GM21717 (cell line): ENCODE measurements around the gene RHBDD3.

ENCODE experiments used
- ATAC-seq: cut with Tn5 transposase; IDR thresholded peaks from one replicate; pipeline ENCODE4 v1.9.1; 2021; ENCODE audit warnings: mild to moderate bottlenecking, moderate library complexity; ENCODE audit not compliant: unreplicated experiment

RHBDD3 gene

DNA sequence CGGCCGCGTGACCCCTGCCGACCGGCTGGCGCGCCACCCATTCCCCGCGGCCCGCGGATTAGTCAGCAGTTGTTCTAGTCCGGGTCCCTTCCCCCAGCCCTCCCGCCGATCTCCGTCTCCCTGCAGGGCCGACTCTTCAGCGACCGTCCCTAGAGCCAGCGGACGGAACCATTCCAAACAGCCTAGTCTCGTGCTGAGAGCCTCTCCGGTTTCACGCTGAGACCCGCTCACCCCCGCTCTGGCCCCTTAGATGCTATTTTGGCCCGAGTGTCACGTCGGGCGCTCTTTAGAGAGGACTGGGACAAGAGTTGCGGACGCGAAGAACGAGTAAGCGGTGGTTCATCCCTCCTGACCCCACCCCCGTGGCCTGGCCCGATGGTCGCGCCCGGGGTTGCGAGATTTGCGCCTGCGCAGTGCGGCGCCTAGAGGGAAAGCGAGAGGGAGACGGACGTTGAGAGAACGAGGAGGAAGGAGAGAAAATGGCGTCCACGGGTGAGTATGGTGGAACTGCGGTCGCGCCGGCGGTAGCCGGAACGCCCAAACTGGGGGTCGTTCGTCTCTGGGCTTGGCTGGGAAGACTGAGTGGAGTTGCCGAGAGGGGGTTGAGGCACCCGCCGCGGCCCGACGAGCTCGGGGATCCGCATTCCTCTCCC, at the start of gene RHBDD3, which contains the start of gene EWSR1:
RHBDD3 (minus strand) TSS at position 124 of the 653 bp plus-strand sequence. CDS start 2,355 bp downstream, outside the sequence.
EWSR1 (plus strand) TSS at position 411 of the 653 bp plus-strand sequence; CDS start at position 480, 69 bp downstream.
- peak; percentile 68 for ATAC-seq

DNA sequence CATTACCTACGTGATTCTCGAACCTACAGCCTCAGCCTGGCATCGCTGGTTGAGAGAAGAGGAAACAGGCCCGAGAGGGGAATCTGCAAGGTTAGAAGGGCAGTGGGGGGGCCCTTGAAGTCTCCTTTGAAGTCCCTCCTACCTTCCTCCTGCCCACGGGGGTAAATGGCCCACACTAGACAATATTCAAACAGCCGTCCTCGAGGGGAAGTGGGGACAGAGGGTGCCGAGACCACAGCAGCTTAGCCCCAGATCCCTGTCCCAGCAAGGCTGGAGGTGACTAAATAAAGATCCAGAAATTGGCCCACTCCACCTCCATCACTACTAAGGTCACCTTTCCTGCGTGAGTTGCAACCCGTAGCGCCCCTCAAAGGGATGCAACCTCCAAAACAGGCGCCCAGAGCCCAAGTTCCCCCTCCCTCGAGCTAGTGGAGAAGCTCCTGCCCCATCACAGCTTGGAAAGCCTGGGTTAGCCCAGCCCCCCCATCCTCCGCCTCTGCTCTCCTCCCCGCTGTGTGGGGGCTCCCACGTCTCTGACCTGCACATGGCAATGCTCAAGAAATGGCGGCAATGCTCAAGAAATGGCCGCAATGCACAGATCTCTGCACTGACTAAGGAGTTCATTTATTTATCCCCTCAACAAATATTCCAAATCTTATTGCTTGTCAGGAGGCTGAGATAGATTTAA, 48.5 kb upstream of the RHBDD3 start:
- ATAC-seq: no peak

DNA sequence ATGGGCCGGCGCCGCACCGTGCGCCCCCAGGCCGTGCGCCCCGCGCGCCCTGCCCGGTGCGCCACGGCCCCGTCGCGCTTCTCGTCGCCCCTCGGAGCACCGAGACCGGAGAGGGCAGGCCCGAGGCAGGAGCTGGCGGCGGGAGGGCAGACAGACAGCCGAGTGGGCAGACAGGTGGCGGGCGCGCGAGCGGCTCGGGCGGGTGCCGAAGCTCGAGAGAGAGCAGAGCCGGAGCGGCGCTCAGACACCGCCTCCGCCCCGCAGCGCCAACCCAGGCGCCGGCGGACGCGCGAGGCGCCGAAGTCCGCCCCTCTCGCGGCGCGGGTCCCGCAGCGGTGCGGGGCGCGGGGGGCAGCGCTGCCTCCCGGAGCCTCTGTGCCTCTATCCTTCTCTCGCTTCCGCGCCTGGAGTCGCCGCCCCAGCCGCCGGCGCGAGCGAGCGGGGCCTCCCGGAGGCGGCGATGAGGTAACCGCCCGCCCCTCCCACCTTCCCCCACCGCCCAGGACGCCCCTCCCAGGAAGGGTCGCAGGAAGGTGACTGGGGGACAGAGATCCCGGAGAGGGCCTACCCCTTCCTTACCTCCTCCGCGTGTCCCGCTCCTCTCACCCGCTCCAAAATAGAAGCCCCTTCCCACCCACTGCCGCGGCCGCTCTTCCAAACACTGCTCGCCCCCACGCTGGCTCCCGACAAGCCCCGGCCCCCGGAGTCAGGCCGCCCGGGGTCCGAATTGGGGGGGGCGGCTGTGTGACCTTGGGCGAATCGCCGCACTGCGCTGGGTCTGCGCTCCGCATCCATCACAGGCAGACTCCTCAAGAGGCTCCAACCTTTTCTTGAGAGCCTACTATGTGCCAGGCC, 47.7 kb upstream of the RHBDD3 start, which contains the start of gene RASL10A:
RASL10A (minus strand) TSS at position 412 of the 855 bp plus-strand sequence. CDS start 451 bp downstream, outside the sequence.
- ATAC-seq: no peak

DNA sequence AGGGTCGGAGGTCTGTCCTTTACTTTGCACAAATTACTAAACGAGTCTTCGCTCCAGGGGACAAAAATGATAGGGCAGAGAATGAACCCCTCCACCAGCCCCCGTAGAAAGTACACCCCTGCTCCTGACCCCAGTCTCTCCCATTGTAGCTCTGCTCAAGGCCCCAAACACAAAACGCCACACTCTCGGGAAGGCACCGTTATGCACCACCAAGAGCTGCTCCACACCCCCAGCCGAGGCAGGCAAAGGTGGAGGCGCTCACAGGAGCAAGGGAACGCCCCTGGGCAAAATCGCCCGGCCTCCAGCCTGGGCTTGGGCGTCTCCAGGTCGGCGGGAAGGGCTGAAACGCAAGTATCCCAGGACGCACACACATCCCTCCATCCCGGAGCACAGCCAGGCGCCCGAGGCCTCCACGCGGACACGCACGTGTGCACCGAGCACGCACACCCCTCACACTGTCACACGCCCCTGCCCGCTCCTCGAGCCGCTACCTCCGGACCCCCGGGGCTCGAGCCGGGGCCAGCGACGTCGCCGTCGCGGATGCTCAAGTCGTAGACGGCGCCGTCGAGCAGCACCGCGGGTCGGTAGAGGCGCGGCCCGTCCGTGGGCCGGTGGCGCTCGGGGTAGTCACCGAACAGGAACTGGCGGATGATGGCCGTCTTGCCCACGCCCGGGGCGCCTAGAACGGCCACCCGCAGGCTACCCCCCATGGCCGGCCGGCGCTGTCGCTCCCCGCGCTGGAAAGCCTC, 46.9 kb upstream of the RHBDD3 start:
- no peak for ATAC-seq

DNA sequence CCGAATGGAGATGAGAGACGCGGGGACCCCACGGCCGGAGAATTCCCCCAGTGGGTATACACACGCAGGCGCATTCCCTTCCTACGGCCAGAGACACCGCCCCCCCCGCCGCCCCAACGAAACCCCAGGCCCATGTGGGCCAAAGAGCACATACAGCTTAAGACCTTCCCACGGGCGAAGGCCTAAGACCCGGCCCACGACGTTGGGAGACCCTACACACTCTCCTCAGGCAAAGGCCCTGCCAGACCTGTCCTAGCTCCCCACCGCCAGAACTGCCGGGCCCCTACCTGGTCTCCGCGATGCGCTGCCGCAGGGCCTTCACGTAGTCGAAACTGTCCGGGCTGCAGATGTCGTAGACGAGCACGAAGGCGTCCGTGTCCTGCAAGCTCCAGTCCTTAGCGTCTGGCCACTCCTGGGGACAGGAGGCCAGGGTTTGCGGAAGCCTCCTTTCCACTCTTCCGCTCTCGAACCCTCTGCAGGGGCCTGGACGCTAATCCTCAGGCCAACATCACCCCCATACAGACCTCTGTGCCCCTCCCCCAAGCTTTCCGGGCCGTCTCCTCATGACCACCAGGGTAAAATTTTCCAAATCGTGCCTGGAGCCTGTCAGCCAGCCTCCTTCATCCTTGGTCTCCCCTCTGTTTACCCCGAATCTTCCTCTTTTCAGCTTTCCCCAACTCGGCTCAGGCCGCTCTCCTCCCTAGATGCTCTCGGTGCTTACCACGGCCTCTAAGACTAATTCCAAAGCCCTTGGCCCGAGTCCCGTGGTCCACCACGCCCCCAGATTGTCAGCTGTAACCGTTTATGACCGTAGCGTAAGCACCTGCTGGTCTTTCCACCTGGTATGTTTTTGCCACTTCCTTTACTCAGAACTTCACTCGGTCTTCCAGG, 46.0 kb upstream of the RHBDD3 start:
- no peak for ATAC-seq

DNA sequence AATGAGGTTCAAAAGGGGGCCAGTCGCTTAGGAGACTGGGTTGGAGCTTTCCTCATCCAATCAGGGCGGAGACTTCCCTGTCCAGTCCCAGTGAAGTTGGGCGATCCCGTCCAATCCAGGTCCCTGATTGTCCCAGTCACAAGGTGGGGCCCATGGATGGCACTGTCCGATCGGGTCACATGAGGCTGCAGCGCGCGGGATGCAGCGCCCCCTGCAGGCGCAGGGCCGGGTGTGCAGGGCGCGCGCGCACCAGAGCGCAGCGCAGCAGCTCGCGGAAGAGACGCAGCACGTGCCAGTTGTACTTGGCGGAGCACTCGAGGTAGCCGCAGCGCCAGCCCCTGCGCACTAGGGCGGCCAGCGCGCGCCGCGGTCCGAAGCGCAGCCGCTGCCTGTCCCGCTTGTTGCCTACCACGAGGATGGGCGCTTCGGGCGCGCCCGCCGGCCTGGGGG, 45.4 kb upstream of the RHBDD3 start:
- no peak for ATAC-seq

DNA sequence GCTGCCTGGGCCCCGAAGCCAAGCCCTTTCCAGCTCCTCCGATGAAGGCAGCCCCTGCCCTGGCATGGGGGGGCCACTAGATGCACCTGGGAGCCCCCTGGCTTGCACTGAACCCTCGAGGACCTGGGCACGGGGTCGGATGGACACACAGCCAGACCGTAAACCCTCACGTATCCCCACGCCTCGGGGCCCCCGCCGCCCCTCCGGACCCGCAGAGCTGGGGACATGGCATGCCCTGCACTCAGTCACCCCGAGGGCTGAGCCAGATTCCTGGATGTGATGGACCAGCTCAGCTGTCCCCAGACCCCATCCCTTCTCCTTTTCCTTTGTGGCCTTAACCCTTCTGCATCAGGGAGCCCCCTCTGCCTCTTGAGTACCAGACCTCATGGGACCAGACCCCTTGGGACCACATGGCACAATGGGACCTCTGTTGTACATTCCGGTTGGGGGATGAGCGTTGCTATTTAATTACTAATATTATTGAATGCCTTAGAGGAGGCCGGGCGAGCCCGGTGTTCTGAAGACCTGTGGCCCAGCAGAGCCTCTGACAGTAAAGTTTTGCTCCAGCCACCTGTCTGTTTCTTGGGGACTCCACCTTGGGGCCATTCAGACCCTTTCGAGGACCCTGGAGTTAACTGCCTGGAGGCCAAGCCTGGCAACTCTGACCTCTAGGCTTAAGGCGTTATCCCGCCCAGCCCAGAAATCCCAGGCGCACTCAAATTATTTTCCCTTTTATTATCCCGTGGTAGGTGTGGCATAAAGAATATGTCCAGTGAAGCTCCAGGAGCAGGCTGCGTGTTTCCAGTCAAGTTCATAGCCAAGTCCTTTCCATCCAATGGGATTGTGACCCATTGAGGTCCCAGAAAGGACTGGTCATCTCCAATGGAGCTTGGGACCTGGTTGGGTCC, 44.7 kb upstream of the RHBDD3 start:
- ATAC-seq: no peak

DNA sequence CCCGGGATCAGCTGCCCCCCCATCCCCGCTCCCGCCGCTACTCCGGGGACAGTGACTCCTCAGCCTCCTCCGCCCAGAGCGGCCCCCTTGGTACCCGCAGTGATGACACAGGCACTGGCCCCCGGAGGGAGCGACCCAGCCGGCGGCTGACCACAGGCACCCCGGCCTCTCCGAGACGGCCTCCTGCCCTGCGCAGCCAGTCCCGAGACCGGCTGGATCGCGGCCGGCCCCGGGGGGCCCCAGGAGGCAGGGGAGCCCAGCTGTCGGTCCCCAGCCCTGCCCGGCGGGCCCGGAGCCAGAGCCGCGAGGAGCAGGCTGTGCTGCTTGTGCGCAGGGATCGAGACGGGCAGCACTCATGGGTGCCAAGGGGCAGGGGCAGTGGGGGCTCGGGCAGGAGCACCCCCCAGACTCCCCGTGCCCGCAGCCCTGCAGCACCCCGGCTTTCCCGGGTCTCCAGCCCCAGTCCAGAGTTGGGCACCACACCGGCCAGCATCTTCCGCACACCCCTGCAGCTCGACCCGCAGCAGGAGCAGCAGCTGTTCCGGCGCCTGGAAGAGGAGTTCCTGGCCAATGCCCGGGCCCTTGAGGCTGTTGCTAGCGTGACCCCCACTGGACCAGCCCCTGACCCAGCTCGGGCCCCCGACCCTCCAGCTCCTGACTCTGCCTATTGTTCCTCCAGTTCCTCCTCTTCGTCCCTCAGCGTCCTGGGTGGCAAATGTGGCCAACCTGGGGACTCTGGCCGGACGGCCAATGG, 43.9 kb upstream of the RHBDD3 start:
- ATAC-seq: no peak

DNA sequence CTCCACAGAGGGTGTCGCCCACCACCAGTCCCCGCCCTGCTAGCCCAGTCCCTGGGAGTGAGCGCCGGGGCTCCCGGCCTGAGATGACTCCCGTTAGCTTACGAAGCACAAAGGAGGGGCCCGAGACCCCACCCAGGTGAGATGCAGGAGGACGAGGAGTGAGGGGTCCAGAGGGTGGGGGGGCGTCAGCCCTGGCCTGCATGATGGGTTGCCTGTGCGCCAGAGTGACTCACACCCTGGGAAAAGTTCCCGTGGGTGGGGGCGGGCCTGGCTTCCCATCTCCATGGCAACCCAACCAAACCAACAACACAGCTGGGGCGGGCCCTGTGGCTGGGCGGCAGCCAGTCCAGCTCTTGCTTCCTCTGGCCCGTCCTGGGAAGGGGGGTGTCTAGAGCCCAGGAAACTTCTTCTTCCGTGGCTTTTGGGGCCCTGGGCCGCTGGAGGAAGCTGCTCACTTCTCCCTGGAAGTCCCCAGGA, 43.1 kb upstream of the RHBDD3 start:
- ATAC-seq: no peak

DNA sequence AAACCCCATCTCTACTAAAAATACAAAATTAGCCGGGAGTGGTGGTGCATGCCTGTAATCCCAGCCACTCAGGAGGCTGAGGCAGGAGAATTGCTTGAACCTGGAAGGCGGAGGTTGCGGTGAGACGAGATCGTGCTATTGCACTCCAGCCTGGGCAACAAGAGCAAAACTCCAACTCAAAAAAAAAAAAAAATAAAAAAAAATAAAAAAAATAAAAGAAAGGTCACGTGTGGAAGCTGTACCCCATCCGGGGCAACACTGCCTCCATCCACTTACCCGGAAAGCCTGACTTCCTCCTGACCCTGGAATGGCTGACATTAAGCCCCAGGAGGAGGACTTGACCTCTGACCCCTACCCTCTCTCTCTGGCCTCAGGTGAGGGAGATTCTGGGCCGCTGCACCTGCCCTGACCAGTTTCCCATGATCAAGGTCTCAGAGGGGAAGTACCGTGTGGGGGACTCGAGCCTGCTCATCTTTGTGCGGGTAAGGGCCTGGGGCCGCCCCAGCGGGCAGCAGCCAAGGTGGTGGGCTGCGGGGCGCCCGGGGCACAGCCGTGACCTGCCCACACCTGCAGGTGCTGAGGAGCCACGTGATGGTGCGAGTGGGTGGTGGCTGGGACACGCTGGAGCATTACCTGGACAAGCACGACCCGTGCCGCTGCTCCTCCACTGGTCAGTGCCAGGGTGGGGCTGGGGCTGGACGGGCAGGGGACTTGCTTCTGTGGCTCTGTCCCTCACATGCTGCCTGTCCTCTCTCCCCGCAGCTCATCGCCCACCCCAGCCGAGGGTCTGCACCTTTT, 42.5 kb upstream of the RHBDD3 start:
- no peak for ATAC-seq

DNA sequence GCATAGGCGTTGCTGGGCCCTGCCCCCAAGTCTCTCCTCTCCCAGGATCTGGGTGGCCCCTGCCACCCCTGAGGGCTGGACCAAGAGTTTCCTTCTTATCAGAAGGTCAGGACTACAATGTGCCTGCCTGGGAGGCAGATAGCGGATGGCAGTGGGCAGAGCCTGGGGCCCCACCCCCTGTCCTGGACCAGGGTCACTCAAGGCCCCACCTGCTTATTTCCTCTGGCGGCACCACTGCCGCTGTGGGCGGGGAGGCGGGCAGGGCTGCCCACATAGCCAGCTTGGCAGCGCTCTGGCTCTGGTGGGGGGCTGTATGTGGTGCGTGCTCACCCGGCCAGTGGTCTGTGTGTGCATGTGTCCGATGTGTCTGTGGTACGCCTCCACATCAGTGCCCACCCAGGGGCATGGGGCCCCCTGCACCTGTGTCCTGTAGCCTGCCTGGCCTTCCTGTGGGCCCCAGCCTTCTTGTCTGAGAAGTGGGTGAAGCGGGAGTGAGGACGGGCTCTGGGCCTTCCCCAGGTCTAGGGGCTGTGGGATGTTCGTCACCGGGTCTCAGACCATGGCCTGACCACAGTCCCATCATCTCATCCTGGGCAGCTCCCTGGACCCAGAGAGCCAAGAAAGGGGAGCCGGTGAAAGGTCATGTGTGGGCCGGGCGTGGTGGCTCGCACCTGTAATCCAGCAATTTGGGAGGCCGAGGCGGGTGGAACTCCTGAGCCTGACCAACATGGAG, 41.7 kb upstream of the RHBDD3 start:
- ATAC-seq: no peak

DNA sequence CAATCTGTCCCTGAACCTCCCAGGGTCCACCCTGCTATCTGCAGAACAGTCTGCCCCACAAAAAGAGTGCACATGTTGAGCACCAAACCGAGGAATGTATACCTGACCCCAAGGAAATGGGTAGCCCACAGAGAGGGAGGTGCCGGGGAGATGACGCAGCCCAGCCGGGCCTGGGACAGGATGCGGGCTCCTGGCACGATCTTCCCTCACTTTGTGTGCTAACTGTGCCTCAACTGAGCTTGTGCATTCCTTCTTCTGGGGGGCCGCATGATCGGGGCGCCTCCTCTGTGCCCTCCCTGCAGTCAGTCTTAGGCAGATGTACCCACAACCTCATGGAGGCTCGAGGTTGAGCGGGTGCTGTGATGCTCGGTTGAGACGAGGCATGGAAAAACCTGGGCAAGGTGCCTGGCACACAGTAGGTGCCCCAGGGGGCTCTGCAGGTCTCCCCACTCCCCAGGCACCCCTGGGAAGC, 41.0 kb upstream of the RHBDD3 start:
- no peak for ATAC-seq

DNA sequence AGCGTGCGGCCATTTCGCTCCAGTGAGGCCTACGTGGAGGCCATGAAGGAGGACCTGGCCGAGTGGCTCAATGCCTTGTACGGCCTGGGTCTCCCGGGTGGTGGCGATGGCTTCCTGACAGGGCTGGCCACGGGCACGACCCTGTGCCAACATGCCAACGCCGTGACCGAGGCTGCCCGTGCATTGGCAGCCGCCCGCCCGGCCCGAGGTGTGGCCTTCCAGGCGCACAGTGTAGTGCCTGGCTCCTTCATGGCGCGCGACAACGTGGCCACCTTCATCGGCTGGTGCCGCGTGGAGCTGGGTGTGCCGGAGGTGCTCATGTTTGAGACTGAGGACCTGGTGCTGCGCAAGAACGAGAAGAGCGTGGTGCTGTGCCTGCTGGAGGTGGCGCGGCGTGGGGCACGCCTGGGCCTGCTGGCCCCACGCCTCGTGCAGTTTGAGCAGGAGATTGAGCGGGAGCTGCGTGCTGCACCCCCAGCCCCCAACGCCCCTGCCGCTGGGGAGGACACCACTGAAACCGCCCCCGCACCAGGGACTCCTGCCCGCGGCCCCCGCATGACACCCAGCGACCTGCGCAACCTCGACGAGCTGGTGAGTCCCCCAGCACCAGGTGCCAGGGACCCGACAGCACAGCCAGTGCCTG, 40.5 kb upstream of the RHBDD3 start:
- no peak for ATAC-seq

DNA sequence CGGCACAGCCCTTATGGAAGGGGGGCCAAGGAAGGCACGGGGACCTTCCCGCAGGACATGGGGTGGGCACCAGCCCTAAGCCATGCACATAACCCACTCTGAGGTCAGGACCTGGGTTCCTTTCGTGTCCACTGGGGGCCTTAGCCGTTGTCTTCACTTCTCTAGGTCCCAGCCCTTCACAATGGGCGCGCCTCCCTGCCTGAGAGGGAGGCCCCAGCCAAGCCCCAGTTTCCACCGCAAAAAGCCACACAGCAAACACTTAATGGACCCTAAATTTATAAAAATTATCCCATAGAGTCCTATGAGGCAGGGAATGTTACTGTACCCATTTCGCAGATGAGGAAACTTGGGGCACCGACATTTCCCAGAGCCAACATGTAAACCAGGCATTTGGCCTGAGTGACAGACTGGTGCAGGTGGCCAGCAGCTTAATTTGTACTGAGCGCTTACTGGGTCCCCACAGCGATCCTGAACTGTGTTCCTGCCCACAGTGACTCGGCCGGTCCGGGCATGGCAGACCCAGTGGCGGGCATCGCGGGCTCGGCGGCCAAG, 39.9 kb upstream of the RHBDD3 start:
- no peak for ATAC-seq

DNA sequence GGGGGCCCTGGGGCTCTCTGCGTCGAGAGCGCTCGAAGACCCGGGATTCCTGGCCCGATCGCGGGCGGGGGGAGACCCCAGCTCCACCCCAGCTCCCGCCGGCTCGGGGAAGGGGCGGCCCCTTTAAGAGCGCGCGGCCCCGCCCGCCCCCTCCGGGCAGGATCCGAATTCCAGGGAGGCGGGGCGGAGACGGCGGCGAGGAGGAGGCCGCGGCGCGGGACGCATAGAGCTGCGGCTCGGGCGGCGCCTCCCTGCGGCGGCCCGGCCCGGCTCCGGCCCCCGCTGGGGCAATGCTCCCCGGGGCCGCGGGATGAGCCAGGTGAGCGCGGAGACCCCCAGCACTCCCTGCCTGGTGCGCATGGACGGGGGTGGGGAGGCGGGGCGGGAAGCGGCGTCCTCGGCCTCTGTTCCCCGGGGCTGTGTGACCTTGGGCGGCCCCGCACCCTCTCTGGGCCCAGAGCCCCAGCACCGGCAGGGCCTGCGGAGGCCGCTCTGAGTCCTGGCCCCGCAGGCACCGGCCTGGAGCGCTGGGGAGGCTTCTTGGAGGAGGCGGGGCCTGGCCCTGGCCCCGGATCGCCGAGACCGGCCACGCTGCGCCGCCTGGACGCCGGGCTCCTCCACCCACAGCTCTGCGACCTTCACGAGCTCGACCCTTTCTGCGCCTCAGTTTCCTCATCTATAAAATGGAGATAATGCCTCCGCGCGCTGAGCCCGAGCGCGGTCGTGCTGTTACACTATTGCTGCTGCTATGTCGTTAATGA, 39.2 kb upstream of the RHBDD3 start:
- ATAC-seq: no peak
